ENCODE results near the gene FREM1. TPM values are rescaled to one million over a fixed set of nuclear protein-coding genes. Genes with fewer than 3 reads are reported as not detected.

FREM1 gene
- total and polyA plus RNA-seq, 10 of the 15 experiments (the other 5 are each of a cell fraction or from before 2014, with no cell fraction given), result 0.01 to 0.16 (median 0.08) TPM; not detected in 7

GRCh38 chr9:14719231-14719923 lies 190.9 kb downstream of the FREM1 start:
- WGBS (ENCODE audit: insufficient coverage, insufficient replicate concordance, low lambda C conversion rate, missing lambda C conversion rate), result 28% methylated on average over 8 of the region's 8 CpGs
- no peak overlapping the region for H3K9ac ChIP-seq (ENCODE audit: control insufficient read depth, insufficient read depth, low read length)
- no peaks in the 10 kb centered on the region for H4K20me1 ChIP-seq (ENCODE audit: control insufficient read depth, insufficient read depth)
- SMC1A ChIA-PET (ENCODE audit: uncharacterized antibody, unreplicated experiment), result no interaction called here
- POLR2A ChIA-PET, result no interaction called here
- no peaks in the 10 kb centered on the region for H3K79me2 ChIP-seq (ENCODE audit: control insufficient read depth, insufficient read depth, low read length)
- no peak overlapping the region for H3K4me3 ChIP-seq
- no TSS peak for BruUV-seq (replicated peaks)
- no peak for ATAC-seq
- RAD21 ChIA-PET (ENCODE audit: unreplicated experiment), result no interaction called here
- intact Hi-C loops (cut with micrococcal nuclease; ENCODE audit: unreplicated experiment) (no loop called here), in situ Hi-C loops (cut with MboI) (no loop called here)
- no peak for DNase-seq (ENCODE audit: low read depth, low spot score)
- H3K4me2 ChIP-seq (ENCODE audit: control insufficient read depth, insufficient read depth), result no peak overlapping the region
- H3K27me3 ChIP-seq (replicated peaks in 1 of 2; ENCODE audit: control insufficient read depth in 2 of 2, insufficient read depth in 2 of 2, low read length in 1 of 2), result no peaks in the 10 kb centered on the region; a peak in 1 of 4 replicates
- TF ChIP-seq MXI1 (IDR thresholded peaks at IDR 0.05; ENCODE audit: low read depth, low read length) (no peak), PML (IDR thresholded peaks at IDR 0.05; ENCODE audit: low read length) (no peak), BHLHE40 (IDR thresholded peaks at IDR 0.05; ENCODE audit: borderline replicate concordance in 1 of 2, low read depth in 2 of 2, low read length in 1 of 2) (no peak), BRCA1 (IDR thresholded peaks at IDR 0.05; ENCODE audit: low read depth, low read length) (no peak), ZBTB33 (IDR thresholded peaks at IDR 0.05) (no peak), RCOR1 (conservative IDR thresholded peaks at IDR 0.05; ENCODE audit: low read depth, low read length) (no peak)
- no peaks in the 10 kb centered on the region for H3K36me3 ChIP-seq (ENCODE audit: control insufficient read depth in 2 of 2, insufficient read depth in 2 of 2, low read length in 1 of 2)
- no peaks in the 10 kb centered on the region for H3K9me3 ChIP-seq (replicated peaks; ENCODE audit: control insufficient read depth, insufficient read depth, low read length)
- CTCF ChIA-PET, result no interaction called here
- no peak overlapping the region for H3K27ac ChIP-seq (ENCODE audit: control insufficient read depth, insufficient read depth)
- no peak for FAIRE-seq
- no peaks in the 10 kb centered on the region for H3K4me1 ChIP-seq (ENCODE audit: control insufficient read depth, insufficient read depth, low read length)
- H2AFZ ChIP-seq (ENCODE audit: control insufficient read depth, low read depth, low read length), result no peak overlapping the region
